K562 (cell line): ENCODE data around the gene SLC25A17. TPM values are rescaled to one million over a fixed set of nuclear protein-coding genes. Genes with fewer than 3 reads are reported as not detected.

ENCODE experiments used
- ATAC-seq: fragments of 200-7000 bp; cut with Tn5 transposase; 3 replicates; pipeline ENCODE4 v1.9.1; 2020; ENCODE audit warnings: moderate library complexity
- BruUV-seq: library from RNA; stranded (reverse); fragments of 400-500 nt; replicated peaks from 2 replicates; lab custom pipeline; 2021; lab: Mats Ljungman, UMichigan
- CTCF ChIA-PET: fragments of 300-600 bp; formaldehyde crosslinking; extraction: SDS; loops from one replicate; lab custom pipeline; 2021; ENCODE audit warnings: low intra/inter-chr PET ratio; lab: Yijun Ruan, JAX
- POLR2A ChIA-PET: fragments of 300-600, 350-650 bp; sonication (Branson Sonifier 250); formaldehyde crosslinking; extraction: SDS; loops from one replicate; lab custom pipeline; 2021; ENCODE audit warnings: antibody characterized with exemption, inconsistent platforms; lab: Yijun Ruan, JAX
- DNase-seq, 4 experiments: peaks; one replicate each; pipeline versions ENCODE4 v3.0.0 to v3.0.0-alpha.2; 2011 to 2018; ENCODE audit warnings: low spot score in 3 of 4, mixed read lengths in 3 of 4; ENCODE audit errors: extremely low read depth in 1 of 4
- FAIRE-seq: peaks from 2 replicates; lab custom pipeline; 2011; peaks lifted over from hg19 to GRCh38; lab: Jason Lieb, UNC
- H2AFZ ChIP-seq: 2 replicates; pipeline ENCODE4 v1.6.0; 2011; ENCODE audit warnings: low read depth, low read length, control low read depth, inconsistent platforms
- H3K27ac ChIP-seq: fragments of 200-600 bp; 3 replicates; pipeline ENCODE4 v1.8.0; 2011; ENCODE audit warnings: low read depth, mild to moderate bottlenecking, control low read depth, inconsistent platforms, low read length, moderate library complexity, mixed read lengths; ENCODE audit errors: extremely low read depth
- H3K27me3 ChIP-seq, 2 experiments: fragments of 300-600 bp in 1 of 2; 2 replicates in 1 of 2; 3 replicates in 1 of 2; pipeline versions ENCODE4 v1.6.0 to v1.8.0; 2011; ENCODE audit warnings: inconsistent platforms in 2 of 2, low read length in 2 of 2, mild to moderate bottlenecking in 1 of 2, mixed read lengths in 1 of 2, moderate library complexity in 1 of 2; ENCODE audit not compliant: control insufficient read depth in 2 of 2, insufficient read depth in 2 of 2
- H3K36me3 ChIP-seq: fragments of 300-600 bp; 3 replicates; pipeline ENCODE4 v1.8.0; 2011; ENCODE audit warnings: mild to moderate bottlenecking, low read length, inconsistent platforms; ENCODE audit not compliant: control insufficient read depth, insufficient read depth
- H3K4me1 ChIP-seq, 2 experiments: fragments of 200-600 bp in 1 of 2; replicated peaks in 1 of 2; 2 replicates in 1 of 2; 3 replicates in 1 of 2; pipeline versions ENCODE4 v1.5.1 to v1.8.0; 2011; ENCODE audit warnings: inconsistent platforms in 2 of 2, low read length in 2 of 2, mild to moderate bottlenecking in 1 of 2, mixed read lengths in 1 of 2, moderate library complexity in 1 of 2; ENCODE audit not compliant: control insufficient read depth in 2 of 2, insufficient read depth in 2 of 2
- H3K4me2 ChIP-seq: 2 replicates; pipeline ENCODE4 v1.6.1; 2011; ENCODE audit warnings: low read length, control low read depth, inconsistent platforms, mixed read lengths; ENCODE audit not compliant: insufficient read depth
- H3K4me3 ChIP-seq: fragments of 200-600 bp; sonication (generic), shearing (Covaris generic); 2 replicates; pipeline ENCODE4 v1.5.1; 2016; ENCODE audit warnings: control low read depth, inconsistent platforms
- H3K79me2 ChIP-seq: fragments of 200-600 bp; 3 replicates; pipeline ENCODE4 v1.8.0; 2011; ENCODE audit warnings: low read length, inconsistent platforms; ENCODE audit not compliant: control insufficient read depth, insufficient read depth
- H3K9ac ChIP-seq, 2 experiments: 2 replicates each; pipeline versions ENCODE4 v1.6.0 to v1.6.1; 2011; ENCODE audit warnings: low read depth in 2 of 2, low read length in 2 of 2, control low read depth in 1 of 2, inconsistent platforms in 1 of 2, mild to moderate bottlenecking in 1 of 2, mixed read lengths in 1 of 2; ENCODE audit not compliant: insufficient read depth in 1 of 2
- H3K9me1 ChIP-seq: one replicate; pipeline ENCODE4 v1.6.0; 2011; ENCODE audit warnings: inconsistent platforms, mild to moderate bottlenecking, low read length, moderate library complexity; ENCODE audit not compliant: control insufficient read depth, insufficient read depth
- H3K9me3 ChIP-seq: replicated peaks from 2 replicates; pipeline ENCODE4 v1.5.1; 2011; ENCODE audit warnings: low read depth, low read length, inconsistent platforms; ENCODE audit not compliant: control insufficient read depth, insufficient read depth
- H4K20me1 ChIP-seq: replicated peaks from 2 replicates; pipeline ENCODE4 v1.6.1; 2011; ENCODE audit warnings: low read length, inconsistent platforms, mixed read lengths; ENCODE audit not compliant: control insufficient read depth, insufficient read depth
- CEBPZ ChIP-seq: fragments of 150-350 bp; IDR thresholded peaks from 2 replicates; pipeline ENCODE4 v1.6.1; 2014; ENCODE audit warnings: low read depth, mild to moderate bottlenecking, low read length, borderline replicate concordance
- HNRNPK ChIP-seq: fragments of 200-400 bp; formaldehyde crosslinking; IDR thresholded peaks from one replicate; pipeline ENCODE4 v1.6.1; 2018; ENCODE audit warnings: mild to moderate bottlenecking, low read depth, low read length; ENCODE audit not compliant: poor library complexity, severe bottlenecking
- KLF1 ChIP-seq: fragments of 450-650 bp; IDR thresholded peaks from 2 replicates; pipeline ENCODE4 v1.6.1; 2016; ENCODE audit warnings: missing genetic modification characterization, missing compliant biosample characterization
- MEF2A ChIP-seq: IDR thresholded peaks from 2 replicates; pipeline ENCODE4 v1.6.1; 2011; ENCODE audit warnings: low read depth, mild to moderate bottlenecking, low read length, moderate library complexity; ENCODE audit not compliant: control insufficient read depth
- TCFL5 ChIP-seq: fragments of 250-450 bp; sonication (Bioruptor Pico); conservative IDR thresholded peaks from 2 replicates; pipeline ENCODE4 v1.6.1; 2021; ENCODE audit warnings: mild to moderate bottlenecking, moderate library complexity, matching md5 sums
- ZBTB7A ChIP-seq: IDR thresholded peaks from 2 replicates; pipeline ENCODE4 v1.6.1; 2011; ENCODE audit warnings: low read depth, mild to moderate bottlenecking, low read length, moderate library complexity, borderline replicate concordance; ENCODE audit not compliant: control insufficient read depth
- ZNF449 ChIP-seq: fragments of 250-450 bp; sonication (Bioruptor Pico); IDR thresholded peaks from 2 replicates; pipeline ENCODE4 v1.8.0; 2022; ENCODE audit warnings: moderate library complexity, mild to moderate bottlenecking, inconsistent platforms
- WGBS: fragments of 100-300 bp; shearing (Covaris generic); methylation state at CpG from one replicate; pipeline ENCODE4 v1.1.6; 2016; ENCODE audit warnings: low coverage, mixed read lengths; ENCODE audit not compliant: insufficient coverage; ENCODE audit errors: missing lambda C conversion rate; 5-methylcytosine and 5-hydroxymethylcytosine counted together
- in situ Hi-C: fragments of 300-500 bp; cut with MboI; formaldehyde crosslinking; loops from 4 replicates; pipeline ENCODE4 v1.15.0; 2018; ENCODE audit warnings: inconsistent platforms, mixed read lengths
- intact Hi-C: fragments of 100-400 bp; cut with micrococcal nuclease; formaldehyde crosslinking; loops from 2 replicates; pipeline ENCODE4 v1.14.2; 2022
- polyA plus RNA-seq, 8 experiments: library from polyadenylated mRNA; depleted of rRNA in 4 of 8; stranded (reverse) in 5 of 8; unstranded in 3 of 8; fragments of >200 nt; fragmentation: Nextera tagmentation in 2 of 8; fragmentation: Illumina TruSeq in 1 of 8; extraction: Ambion mirVana in 2 of 8; extraction: Trizol in 1 of 8; gene quantifications; 2 replicates each; pipeline versions ENCODE4 v1.2.1 to v1.2.3, GENCODE V29; 2011 to 2014; ENCODE audit warnings: inconsistent platforms in 1 of 8, missing spikeins in 1 of 8
- total RNA-seq, 7 experiments: library from RNA; depleted of rRNA in 6 of 7; stranded (reverse); fragments of >200 nt in 6 of 7; fragmentation: Illumina TruSeq in 2 of 7; extraction: Trizol in 2 of 7; gene quantifications; 2 replicates each; pipeline versions ENCODE4 v1.2.1 to v1.2.3, GENCODE V29; 2011 to 2021; ENCODE audit warnings: low replicate concordance in 1 of 7
- TF ChIP-seq, protein P1 (sequence below): fragments of 150-350 bp; conservative IDR thresholded peaks from 2 replicates; pipeline ENCODE4 v1.6.1; 2014; ENCODE audit warnings: low read length
- TF ChIP-seq, protein P2 (sequence below): sonication (generic); formaldehyde crosslinking; IDR thresholded peaks from 2 replicates; pipeline ENCODE4 v1.8.1; 2022; ENCODE audit warnings: missing genetic modification reagents

Gene SLC25A17
- total and polyA plus RNA-seq, 9 of the 15 experiments (the other 6 are each of a cell fraction or from before 2014, with no cell fraction given) = 32.6 to 136 (median 56.2) TPM

DNA sequence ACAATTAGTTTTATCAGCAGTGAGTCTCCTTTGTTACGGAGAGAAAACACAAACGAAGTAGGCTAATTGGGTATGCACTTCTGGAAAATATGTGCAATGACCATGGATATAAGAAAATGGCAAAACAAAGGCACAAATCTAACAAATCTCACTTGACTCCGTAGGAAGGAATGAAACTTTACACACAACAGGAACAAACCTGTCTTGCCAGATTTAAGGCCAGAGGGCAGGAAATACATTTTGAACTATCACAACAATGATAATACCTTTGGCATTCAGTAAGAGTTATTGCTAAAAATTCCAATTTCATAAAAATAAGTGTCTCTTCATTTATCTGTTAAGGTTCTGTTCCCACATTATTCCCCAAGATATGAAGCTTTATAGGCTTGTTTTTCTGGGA is 36.6 kb downstream of the SLC25A17 start:
- no peaks in the 10 kb centered on the region for H3K27me3 ChIP-seq
- no TSS peak for BruUV-seq
- no peaks in the 10 kb centered on the region for H3K9me3 ChIP-seq
- intact Hi-C loops = no loop called here
- ChIA-PET CTCF (no interaction called here), POLR2A (no interaction called here)
- no peaks in the 10 kb centered on the region for H4K20me1 ChIP-seq
- no peaks in the 10 kb centered on the region for H3K9me1 ChIP-seq
- H3K4me3 ChIP-seq = no peak overlapping the region
- peaks cover 4% of the 10 kb centered on the region; the same call in 1 of the 3 replicates for H3K79me2 ChIP-seq
- no peak overlapping the region for H3K4me2 ChIP-seq
- H2AFZ ChIP-seq = no peak overlapping the region
- WGBS = 89% methylated on average over 3 of the region's 3 CpGs
- in situ Hi-C loops = no loop called here
- DNase-seq (no peak), FAIRE-seq (no peak), ATAC-seq (no peak)
- H3K9ac ChIP-seq = no peak overlapping the region
- H3K27ac ChIP-seq = no peak overlapping the region
- TF ChIP-seq, protein P1, sequence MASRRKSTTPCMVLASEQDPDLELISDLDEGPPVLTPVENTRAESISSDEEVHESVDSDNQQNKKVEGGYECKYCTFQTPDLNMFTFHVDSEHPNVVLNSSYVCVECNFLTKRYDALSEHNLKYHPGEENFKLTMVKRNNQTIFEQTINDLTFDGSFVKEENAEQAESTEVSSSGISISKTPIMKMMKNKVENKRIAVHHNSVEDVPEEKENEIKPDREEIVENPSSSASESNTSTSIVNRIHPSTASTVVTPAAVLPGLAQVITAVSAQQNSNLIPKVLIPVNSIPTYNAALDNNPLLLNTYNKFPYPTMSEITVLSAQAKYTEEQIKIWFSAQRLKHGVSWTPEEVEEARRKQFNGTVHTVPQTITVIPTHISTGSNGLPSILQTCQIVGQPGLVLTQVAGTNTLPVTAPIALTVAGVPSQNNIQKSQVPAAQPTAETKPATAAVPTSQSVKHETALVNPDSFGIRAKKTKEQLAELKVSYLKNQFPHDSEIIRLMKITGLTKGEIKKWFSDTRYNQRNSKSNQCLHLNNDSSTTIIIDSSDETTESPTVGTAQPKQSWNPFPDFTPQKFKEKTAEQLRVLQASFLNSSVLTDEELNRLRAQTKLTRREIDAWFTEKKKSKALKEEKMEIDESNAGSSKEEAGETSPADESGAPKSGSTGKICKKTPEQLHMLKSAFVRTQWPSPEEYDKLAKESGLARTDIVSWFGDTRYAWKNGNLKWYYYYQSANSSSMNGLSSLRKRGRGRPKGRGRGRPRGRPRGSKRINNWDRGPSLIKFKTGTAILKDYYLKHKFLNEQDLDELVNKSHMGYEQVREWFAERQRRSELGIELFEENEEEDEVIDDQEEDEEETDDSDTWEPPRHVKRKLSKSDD = no peak
- TF ChIP-seq ZBTB7A (no peak), TCFL5 (no peak), KLF1 (tag) (no peak), MEF2A (no peak), CEBPZ (no peak), HNRNPK (no peak), ZNF449 (CRISPR knock-in tag) (no peak)
- TF ChIP-seq, protein P2, sequence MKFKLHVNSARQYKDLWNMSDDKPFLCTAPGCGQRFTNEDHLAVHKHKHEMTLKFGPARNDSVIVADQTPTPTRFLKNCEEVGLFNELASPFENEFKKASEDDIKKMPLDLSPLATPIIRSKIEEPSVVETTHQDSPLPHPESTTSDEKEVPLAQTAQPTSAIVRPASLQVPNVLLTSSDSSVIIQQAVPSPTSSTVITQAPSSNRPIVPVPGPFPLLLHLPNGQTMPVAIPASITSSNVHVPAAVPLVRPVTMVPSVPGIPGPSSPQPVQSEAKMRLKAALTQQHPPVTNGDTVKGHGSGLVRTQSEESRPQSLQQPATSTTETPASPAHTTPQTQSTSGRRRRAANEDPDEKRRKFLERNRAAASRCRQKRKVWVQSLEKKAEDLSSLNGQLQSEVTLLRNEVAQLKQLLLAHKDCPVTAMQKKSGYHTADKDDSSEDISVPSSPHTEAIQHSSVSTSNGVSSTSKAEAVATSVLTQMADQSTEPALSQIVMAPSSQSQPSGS = no peak
- H3K4me1 ChIP-seq = no peaks in the 10 kb centered on the region
- peaks cover 71% of the 10 kb centered on the region for H3K36me3 ChIP-seq
